Esophagus squamous epithelium (tissue), 4 donors: ENCODE measurements around the gene TRA2B.
"Not testable (repeated sequence)": the region's sequence is repeated elsewhere in the genome, so short reads cannot be mapped to it uniquely, and the experiment has no call there.

Source experiments
- POLR2A ChIP-seq, 4 donors: fragments of 450-650 bp; IDR thresholded peaks; one replicate each; pipeline ENCODE4 v1.6.1; 2017; ENCODE audit warnings: antibody characterized with exemption in 4 of 4, mild to moderate bottlenecking in 4 of 4, moderate library complexity in 3 of 4
- TF ChIP-seq, protein P1 (sequence below), 6 experiments: fragments of 450-650 bp in 4 of 6; fragments of 200-600 bp in 2 of 6; sonication (generic) in 2 of 6; IDR thresholded peaks; one replicate each; pipeline ENCODE4 v1.5.1; 2016 to 2019; ENCODE audit warnings: antibody characterized with exemption in 6 of 6, mild to moderate bottlenecking in 4 of 6, moderate library complexity in 4 of 6

GRCh38 chr3:185910322-185911075 lies 27.3 kb downstream of the TRA2B start:
- TF ChIP-seq, protein P1, sequence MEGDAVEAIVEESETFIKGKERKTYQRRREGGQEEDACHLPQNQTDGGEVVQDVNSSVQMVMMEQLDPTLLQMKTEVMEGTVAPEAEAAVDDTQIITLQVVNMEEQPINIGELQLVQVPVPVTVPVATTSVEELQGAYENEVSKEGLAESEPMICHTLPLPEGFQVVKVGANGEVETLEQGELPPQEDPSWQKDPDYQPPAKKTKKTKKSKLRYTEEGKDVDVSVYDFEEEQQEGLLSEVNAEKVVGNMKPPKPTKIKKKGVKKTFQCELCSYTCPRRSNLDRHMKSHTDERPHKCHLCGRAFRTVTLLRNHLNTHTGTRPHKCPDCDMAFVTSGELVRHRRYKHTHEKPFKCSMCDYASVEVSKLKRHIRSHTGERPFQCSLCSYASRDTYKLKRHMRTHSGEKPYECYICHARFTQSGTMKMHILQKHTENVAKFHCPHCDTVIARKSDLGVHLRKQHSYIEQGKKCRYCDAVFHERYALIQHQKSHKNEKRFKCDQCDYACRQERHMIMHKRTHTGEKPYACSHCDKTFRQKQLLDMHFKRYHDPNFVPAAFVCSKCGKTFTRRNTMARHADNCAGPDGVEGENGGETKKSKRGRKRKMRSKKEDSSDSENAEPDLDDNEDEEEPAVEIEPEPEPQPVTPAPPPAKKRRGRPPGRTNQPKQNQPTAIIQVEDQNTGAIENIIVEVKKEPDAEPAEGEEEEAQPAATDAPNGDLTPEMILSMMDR (IDR thresholded peaks at IDR 0.05): not testable (repeated sequence)
- TF ChIP-seq POLR2A (IDR thresholded peaks at IDR 0.05): not testable (repeated sequence)
